ENCODE data around the gene FRMPD4.

- TF ChIP-seq CTCF (conservative IDR thresholded peaks at IDR 0.05; ENCODE audit: low read depth in 2 of 2): no peak
- no peak for TF ChIP-seq POLR2AphosphoS5 (IDR thresholded peaks at IDR 0.05; ENCODE audit: low read depth)
- no peak for TF ChIP-seq EZH2 (IDR thresholded peaks at IDR 0.05; ENCODE audit: low read depth, unreplicated experiment)
These were observed 301.1 kb downstream of the FRMPD4 start for GRCh38 chrX:12439416-12439815.

Measured in GM23338 (cell line).